Right lobe of liver (tissue), 6 donors: ENCODE measurements around the gene SPTBN4. TPM values are rescaled to one million over a fixed set of nuclear protein-coding genes. Genes with fewer than 3 reads are reported as not detected.

Experiments
- ATAC-seq, 4 donors: fragments of 200-7000 bp; cut with Tn5 transposase; one replicate each; pipeline ENCODE4 v1.9.1; 2020; ENCODE audit warnings: mild to moderate bottlenecking in 4 of 4, moderate library complexity in 4 of 4
- DNase-seq, 3 donors: peaks; one replicate each; pipeline ENCODE4 v3.0.0-alpha.2; 2020
- H3K27ac ChIP-seq, 3 donors: fragments of 200-600 bp; one replicate each; pipeline ENCODE4 v1.8.0; 2022
- H3K27me3 ChIP-seq, 2 donors: fragments of 200-600 bp; one replicate each; pipeline ENCODE4 v1.8.0; 2022
- H3K36me3 ChIP-seq, 4 donors: fragments of 200-600 bp; sonication (generic) in 1 of 4; one replicate each; pipeline versions ENCODE4 v1.5.1 to v1.8.0; 2017 to 2022; ENCODE audit warnings: control low read depth in 1 of 4
- H3K4me1 ChIP-seq, 4 donors: fragments of 200-600 bp; sonication (generic) in 1 of 4; one replicate each; pipeline versions ENCODE4 v1.5.1 to v1.8.0; 2017 to 2022; ENCODE audit warnings: control low read depth in 1 of 4
- H3K4me3 ChIP-seq, 3 donors: fragments of 200-600 bp; one replicate each; pipeline ENCODE4 v1.8.0; 2022
- H3K9me3 ChIP-seq, 4 donors: fragments of 200-600 bp; sonication (generic) in 1 of 4; one replicate each; pipeline versions ENCODE4 v1.5.1 to v1.8.0; 2017 to 2022; ENCODE audit warnings: control low read depth in 1 of 4
- CTCF ChIP-seq, 4 donors: fragments of 200-600 bp in 3 of 4; fragments of 450-650 bp in 1 of 4; IDR thresholded peaks; one replicate each; pipeline versions ENCODE4 v1.5.1 to v1.8.0; 2016 to 2022; ENCODE audit warnings: antibody characterized with exemption in 4 of 4, mild to moderate bottlenecking in 2 of 4
- POLR2A ChIP-seq: fragments of 450-650 bp; IDR thresholded peaks from one replicate; pipeline ENCODE4 v1.6.1; 2017; ENCODE audit warnings: antibody characterized with exemption, mild to moderate bottlenecking
- WGBS: methylation state at CpG from one replicate; pipeline ENCODE4 v1.1.6; 2018; ENCODE audit warnings: low coverage, low lambda C conversion rate; ENCODE audit not compliant: insufficient coverage; ENCODE audit errors: missing lambda C conversion rate; 5-methylcytosine and 5-hydroxymethylcytosine counted together
- intact Hi-C, 2 donors: fragments of 100-400 bp; cut with DNase I; formaldehyde crosslinking; loops; one replicate each; pipeline versions ENCODE4 v1.11.2 to v1.14.1; 2022
- total RNA-seq, 6 experiments: library from RNA; depleted of rRNA in 2 of 6; stranded (reverse); fragments of >200 nt in 2 of 6; fragmentation: NEBNext Ultra II Directional in 3 of 6; extraction: Animal tissue kit (Norgen Biotek cat#: 25700) in 3 of 6; gene quantifications; one replicate each; pipeline versions ENCODE4 v1.1.0 to v1.2.4, GENCODE V29; 2016 to 2023
- donor health status: DM: no; HTN: yes; CAD: no.
- donor health status: DM: no; HTN: no; CAD: no.
- donor health status: DM: no; HTN: no; CAD: no.
- donor health status: DM: no; HTN: yes; CAD: no.
- donor health status: DM: no; HTN: yes; CAD: no.

Gene SPTBN4
- total RNA-seq, 6 experiments from 2014 or later, result 0.44 to 1.6 (median 0.65) TPM

GRCh38 chr19:40547836-40548235 is 81.0 kb downstream of the SPTBN4 start:
- no peak for ATAC-seq

GRCh38 chr19:40549007-40549708 is 82.4 kb downstream of the SPTBN4 start:
- WGBS, result 9% methylated on average over 13 of the region's 43 CpGs
- Histone ChIP-seq H3K9me3 (no peaks in the 10 kb centered on the region), H3K27me3 (no peaks in the 10 kb centered on the region), H3K27ac (no peak overlapping the region), H3K36me3 (no peaks in the 10 kb centered on the region), H3K4me3 (no peak overlapping the region), H3K4me1 (no peaks in the 10 kb centered on the region)
- DNase-seq (peak in 1 of 3 donors; percentile 66), ATAC-seq (peak; percentile 62 to 83 (median 77))
- peak; percentile 31 to 46 (median 36) for TF ChIP-seq CTCF (IDR thresholded peaks at IDR 0.05)
- no peak for TF ChIP-seq POLR2A
- intact Hi-C loops, result no loop called here

More at GRCh38 chr19:40547836-40548235, 81.0 kb downstream of the SPTBN4 start:
- WGBS, result 76% methylated on average over 1 of the region's 1 CpG
- H3K36me3 ChIP-seq, result no peaks in the 10 kb centered on the region
- H3K4me3 ChIP-seq, result no peak overlapping the region
- no peak for DNase-seq
- H3K4me1 ChIP-seq, result no peaks in the 10 kb centered on the region
- TF ChIP-seq CTCF (IDR thresholded peaks at IDR 0.05) (no peak), POLR2A (no peak)
- intact Hi-C loops, result no loop called here
- no peaks in the 10 kb centered on the region for H3K9me3 ChIP-seq
- H3K27me3 ChIP-seq, result no peaks in the 10 kb centered on the region
- no peak overlapping the region for H3K27ac ChIP-seq

GRCh38 chr19:40550951-40551350 is 84.2 kb downstream of the SPTBN4 start:
- intact Hi-C loops, result no loop called here
- Histone ChIP-seq H3K4me3 (no peak overlapping the region), H3K36me3 (no peaks in the 10 kb centered on the region), H3K9me3 (no peaks in the 10 kb centered on the region), H3K27me3 (no peaks in the 10 kb centered on the region), H3K4me1 (no peaks in the 10 kb centered on the region), H3K27ac (no peak overlapping the region)
- DNase-seq (no peak), ATAC-seq (no peak)
- TF ChIP-seq POLR2A (no peak), CTCF (IDR thresholded peaks at IDR 0.05) (no peak)
- 63% methylated on average over 2 of the region's 4 CpGs for WGBS

- ATAC-seq, result no peak
- Histone ChIP-seq H3K27me3 (no peaks in the 10 kb centered on the region), H3K27ac (no peak overlapping the region), H3K9me3 (no peaks in the 10 kb centered on the region), H3K4me1 (no peaks in the 10 kb centered on the region), H3K36me3 (no peaks in the 10 kb centered on the region), H3K4me3 (no peak overlapping the region)
- DNase-seq, result no peak
- WGBS, result 76% methylated on average over 3 of the region's 3 CpGs
- TF ChIP-seq POLR2A (no peak), CTCF (IDR thresholded peaks at IDR 0.05) (no peak)
- intact Hi-C loops, result no loop called here
These were observed 86.0 kb downstream of the SPTBN4 start for GRCh38 chr19:40552848-40553247.
